GM18498 (cell line): ENCODE results near the gene ARHGAP9.
"Not testable (repeated sequence)": the region's sequence is repeated elsewhere in the genome, so short reads cannot be mapped to it uniquely, and the experiment has no call there.

ENCODE experiments used
- ATAC-seq: cut with Tn5 transposase; IDR thresholded peaks from one replicate; pipeline ENCODE4 v1.9.1; 2021; ENCODE audit warnings: mild to moderate bottlenecking, moderate library complexity; ENCODE audit not compliant: unreplicated experiment

ARHGAP9 gene

DNA sequence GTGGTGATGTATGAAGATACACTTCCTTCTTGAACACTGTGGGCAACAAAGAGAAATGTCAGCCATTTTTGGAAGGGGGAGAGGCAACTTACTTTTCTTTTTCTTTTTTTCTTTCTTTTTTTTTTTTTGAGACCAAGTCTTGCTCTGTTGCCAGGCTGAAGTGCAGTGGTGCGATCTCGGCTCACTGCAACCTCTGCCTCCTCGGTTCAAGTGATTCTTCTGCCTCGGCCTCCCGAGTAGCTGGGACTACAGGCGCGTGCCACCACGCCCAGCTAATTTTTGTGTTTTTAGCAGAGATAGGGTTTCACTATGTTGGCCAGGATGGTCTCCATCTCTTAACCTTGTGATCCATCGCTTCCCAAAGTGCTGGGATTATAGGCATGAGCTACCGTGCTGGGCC is 38.1 kb upstream of the ARHGAP9 start:
- not testable (repeated sequence) for ATAC-seq

DNA sequence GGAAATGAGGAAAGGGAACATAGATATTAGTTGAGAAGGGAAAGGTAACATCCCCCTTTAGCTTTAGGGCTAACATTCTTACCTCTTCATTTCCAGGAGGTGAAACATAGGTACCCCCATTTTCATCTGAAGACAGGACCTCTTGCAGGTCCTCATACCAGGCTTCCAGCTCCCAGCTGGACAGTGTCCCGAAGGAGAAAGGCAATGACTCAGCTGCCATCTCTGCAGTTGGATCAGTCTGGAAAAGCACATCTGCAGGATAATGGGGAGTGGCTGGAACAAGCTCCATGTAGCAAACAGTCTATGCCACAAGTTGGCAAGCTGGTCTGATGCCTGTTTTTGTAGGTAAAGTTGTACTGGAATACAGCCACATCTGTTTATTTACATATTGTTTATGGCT is 37.5 kb upstream of the ARHGAP9 start:
- no peak for ATAC-seq

DNA sequence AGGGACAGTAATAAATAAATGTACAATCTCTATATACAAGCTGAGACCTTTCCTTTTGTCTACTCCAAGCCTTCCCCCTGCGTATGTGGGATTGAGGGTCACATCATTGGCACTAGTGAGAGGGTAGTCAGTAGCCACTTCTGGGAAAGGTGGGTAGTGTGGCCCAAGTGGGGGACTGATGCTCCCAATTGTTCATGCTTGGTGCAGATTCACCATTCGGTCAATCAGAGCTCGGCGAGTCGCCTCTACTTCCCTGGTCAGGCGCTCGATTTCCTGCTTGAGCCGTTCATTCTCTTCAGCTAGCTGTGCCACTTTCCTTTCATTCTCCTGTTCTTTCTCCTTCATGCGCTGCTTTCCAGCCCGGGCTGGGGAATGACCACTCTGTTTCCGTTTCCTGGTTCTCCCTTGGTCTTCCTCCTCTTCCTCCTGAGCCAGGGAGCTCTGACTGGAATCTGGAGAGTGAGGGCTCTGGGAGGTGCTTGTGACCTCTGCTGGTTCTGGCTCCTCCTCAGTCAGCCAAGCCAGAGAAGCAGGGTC is 37.0 kb upstream of the ARHGAP9 start:
- no peak for ATAC-seq

DNA sequence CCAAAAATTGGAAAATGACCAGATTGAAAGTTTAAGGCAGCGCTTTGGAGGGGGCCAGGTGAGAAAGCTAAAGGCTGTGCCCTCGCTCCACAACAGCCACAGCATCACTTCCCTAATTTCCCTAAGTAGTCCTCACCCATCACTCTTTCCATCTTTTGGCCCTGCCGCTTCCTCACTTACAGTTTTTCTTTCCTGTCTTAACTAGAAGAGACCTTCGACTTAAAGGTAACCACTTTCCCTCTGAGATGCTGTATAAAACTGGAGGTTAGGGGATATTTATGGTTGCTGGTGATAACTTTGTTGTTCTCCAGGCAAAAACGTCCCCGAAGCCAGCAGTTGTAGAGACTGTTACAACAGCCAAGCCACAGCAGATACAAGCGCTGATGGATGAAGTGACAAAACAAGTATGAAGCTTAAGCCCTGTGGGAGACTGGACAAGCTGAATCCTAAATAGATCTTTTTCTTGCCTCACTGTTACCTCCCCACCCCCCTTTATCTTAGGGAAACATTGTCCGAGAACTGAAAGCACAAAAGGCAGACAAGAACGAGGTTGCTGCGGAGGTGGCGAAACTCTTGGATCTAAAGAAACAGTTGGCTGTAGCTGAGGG is 36.4 kb upstream of the ARHGAP9 start:
- no peak for ATAC-seq

DNA sequence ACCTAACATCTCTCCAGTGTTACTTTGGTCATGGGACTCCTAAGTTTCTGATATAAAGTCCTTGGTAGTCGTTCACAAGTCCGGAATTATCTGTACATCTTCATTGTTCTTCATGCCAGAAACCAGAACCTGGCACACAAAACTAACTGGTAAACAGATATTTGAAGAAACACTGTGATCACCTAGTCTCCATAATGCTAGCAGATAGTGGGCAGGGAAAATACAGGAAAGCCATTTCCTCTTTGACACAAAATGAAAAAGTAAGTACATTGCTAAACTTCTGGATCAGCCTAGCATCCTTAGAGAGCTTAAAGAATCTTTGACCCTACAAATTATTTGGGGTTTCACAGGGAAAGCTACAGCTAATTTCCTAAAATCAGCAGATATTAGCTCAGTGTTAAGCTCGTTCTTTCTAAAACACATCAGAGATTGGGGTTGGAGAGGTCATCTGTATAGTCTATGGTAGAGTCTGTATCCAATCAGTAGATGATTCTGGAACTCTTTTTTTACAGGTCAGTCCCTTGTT is 35.8 kb upstream of the ARHGAP9 start:
- no peak for ATAC-seq

DNA sequence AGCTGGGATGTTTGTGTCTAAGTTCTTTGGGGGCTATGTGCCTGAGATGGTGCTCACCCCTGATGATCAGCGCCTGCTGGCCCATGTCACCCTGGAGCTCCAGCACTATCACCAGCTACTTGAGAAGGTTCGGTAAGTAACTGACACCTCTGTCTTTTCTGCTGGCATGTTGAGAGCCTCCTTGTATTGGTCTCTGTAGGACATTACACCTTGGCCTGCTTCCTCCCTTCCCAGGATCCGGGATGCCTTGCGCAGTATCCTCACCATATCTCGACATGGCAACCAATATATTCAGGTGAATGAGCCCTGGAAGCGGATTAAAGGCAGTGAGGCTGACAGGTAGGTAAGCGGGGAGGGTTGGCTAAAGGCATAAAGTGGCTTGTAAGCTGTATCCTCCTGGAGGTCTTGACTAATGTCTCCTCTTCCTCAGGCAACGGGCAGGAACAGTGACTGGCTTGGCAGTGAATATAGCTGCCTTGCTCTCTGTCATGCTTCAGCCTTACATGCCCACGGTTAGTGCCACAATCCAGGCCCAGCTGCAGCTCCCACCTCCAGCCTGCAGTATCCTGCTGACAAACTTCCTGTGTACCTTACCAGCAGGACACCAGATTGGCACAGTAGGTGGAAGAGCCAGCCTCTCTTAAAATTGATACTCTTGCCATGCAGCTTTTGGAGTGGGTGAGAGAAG is 35.2 kb upstream of the ARHGAP9 start:
- no peak for ATAC-seq

DNA sequence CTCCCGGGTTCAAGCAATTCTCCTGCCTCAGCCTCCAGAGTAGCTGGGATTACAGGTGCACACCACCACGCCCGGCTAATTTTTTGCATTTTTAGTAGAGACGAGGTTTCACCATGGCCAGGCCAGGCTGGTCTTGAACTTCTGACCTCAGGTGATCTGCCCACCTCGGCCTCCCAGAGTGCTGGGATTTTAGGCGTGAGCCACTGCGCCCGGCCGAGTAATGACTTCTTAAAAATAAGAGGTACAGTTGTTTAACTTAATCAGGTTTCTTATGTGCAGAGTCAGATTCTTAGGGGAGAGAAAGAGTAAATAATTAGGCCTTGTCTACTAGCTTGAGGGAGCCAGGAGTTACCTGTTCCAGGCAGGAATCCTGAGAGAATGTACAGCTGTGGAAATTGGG is 34.6 kb upstream of the ARHGAP9 start:
- not testable (repeated sequence) for ATAC-seq

DNA sequence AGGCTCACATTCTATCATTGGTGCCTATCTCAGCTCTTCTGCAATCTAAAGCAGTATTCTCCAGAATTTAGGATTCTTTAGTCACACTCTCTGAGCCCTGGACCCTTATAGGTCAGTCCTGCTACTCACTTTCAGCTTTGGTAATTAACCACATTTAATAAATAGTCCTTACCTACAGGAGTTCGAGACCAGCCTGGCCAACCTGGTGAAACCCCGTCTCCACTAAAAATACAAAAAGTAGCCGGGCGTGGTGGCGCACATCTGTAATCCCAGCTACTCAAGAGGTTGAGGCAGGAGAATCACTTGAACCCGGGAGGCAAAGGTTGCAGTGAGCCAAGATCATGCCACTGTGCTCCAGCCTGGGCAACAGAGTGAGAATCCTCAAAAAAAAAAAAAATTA is 34.0 kb upstream of the ARHGAP9 start:
- ATAC-seq: not testable (repeated sequence)

DNA sequence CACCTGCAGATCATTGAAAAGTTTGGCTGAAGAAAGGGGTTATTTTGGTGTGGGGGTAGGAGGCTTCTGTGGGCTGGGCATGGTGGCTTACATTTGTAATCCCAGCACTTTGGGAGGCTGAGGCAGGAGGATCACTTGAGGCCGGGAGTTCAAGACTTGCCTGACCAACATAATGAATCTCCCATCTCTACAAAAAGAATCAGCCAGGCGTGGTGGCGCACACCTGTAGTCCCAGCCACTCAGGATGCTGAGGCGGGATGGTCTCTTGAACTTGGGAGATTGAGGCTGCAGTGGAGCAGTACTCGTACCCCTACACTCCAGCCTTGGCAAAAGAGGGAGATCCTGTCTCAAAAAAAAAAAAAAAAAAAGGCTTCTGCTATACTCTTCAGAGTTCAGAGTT is 33.6 kb upstream of the ARHGAP9 start:
- no peak for ATAC-seq

DNA sequence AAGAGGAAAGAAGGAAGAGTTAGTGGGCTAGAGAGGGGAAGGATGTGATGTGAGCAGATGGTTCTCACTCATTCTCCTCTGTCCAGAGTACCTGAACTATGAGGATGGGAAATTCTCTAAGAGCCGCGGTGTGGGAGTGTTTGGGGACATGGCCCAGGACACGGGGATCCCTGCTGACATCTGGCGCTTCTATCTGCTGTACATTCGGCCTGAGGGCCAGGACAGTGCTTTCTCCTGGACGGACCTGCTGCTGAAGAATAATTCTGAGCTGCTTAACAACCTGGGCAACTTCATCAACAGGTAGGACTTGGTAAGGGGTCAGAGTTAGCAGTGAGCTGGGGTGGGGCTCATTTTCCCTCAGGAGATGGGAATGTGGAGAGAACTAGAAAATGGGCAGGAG is 33.0 kb upstream of the ARHGAP9 start:
- ATAC-seq: no peak

DNA sequence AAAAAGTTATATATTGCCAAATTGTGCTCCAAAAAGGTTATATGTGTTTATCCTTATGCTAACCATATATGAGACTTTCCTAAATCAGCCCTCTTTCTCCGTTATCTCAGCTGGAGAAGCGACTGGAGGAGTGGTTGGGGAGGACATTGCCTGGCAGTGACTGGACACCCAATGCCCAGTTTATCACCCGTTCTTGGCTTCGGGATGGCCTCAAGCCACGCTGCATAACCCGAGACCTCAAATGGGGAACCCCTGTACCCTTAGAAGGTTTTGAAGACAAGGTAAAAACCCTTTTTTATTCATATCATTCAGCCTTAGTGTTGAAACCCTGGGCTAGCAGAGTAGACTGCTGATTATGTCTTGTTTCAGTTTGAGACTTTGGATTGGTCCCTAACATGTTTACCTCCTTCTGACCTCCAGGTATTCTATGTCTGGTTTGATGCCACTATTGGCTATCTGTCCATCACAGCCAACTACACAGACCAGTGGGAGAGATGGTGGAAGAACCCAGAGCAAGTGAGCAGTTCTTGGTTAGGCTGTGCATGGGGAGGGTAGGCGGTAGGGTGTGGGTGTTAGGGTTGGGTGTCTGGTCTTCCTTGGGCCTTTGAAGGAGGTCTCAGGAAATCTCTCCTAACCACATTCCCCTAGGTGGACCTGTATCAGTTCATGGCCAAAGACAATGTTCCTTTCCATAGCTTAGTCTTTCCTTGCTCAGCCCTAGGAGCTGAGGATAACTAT is 32.1 kb upstream of the ARHGAP9 start:
- no peak for ATAC-seq

DNA sequence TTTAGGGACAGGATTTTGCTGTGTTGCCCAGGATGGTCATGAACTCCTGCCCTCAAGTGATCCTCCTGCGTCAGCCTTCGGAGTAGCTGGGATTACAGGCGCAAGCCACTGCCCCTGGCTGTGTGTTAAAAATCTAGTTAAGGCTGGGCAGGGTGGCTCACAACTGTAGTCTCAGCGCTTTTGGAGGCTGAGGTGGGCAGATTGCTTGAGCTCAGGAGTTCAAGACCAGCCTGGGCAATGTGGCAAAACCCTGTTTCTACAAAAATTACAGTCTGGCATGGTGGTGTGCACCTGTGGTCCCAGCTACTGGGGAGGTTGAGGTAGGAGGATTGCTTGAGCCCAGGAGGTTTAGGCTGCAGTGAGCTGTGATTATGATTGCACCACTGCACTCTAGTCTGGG is 31.5 kb upstream of the ARHGAP9 start:
- ATAC-seq: no peak

DNA sequence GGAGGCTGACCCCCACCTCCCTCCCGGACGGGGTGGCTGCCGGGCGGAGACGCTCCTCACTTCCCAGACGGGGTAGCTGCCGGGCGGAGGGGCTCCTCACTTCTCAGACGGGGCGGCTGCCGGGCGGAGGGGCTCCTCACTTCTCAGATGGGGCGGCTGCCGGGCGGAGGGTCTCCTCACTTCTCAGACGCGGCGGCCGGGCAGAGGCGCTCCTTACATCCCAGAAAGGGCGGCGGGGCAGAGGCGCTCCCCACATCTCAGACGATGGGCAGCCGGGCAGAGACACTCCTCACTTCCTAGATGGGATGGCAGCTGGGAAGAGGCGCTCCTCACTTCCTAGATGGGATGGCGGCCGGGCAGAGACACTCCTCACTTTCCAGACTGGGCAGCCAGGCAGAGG is 28.1 kb upstream of the ARHGAP9 start:
- ATAC-seq: not testable (repeated sequence)

DNA sequence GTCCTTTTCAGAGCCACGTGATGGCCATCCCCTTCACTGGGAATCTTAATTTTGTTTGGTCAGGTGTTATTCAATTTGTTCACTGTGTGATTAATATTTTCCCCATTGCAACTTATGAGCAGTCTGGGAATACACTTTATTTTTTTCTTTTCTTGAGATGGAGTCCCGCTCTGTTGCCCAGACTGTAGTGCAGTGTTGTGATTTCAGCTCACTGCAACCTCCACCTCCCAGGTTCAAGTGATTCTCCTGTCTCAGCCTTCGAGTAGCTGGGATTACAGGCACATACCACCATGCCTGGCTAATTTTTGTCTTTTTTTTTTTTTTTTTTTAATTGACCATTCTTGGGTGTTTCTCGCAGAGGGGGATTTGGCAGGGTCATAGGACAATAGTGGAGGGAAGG is 26.9 kb upstream of the ARHGAP9 start:
- ATAC-seq: not testable (repeated sequence)

DNA sequence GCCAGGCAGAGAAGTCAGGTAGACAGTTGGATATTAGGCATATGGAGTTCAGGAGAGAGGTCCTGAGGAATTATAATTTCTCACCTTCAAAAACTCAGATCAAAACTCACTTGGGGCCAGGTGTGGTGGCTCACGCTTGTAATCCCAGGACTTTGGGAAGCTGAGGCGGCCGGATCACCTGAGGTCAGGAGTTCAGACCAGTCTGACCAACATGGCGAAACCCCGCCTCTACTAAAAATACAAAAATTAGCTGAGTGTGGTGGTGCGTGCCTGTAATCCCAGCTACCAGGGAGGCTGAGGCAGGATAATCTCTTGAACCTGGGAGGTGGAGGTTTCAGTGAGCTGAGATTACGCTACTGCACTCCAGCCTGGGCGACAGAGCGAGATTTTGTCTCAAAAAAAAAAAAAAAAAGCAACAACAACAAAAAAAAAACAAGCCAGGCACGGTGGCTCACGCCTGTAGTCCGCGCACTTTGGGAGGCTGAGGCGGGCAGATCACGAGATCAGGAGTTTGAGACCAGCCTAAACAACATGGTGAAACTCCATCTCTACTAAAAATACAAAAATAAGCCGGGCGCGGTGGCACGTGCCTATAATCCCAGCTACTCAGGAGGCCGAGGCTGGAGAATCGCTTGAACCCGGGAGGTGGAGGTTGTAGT is 22.8 kb upstream of the ARHGAP9 start:
- not testable (repeated sequence) for ATAC-seq

DNA sequence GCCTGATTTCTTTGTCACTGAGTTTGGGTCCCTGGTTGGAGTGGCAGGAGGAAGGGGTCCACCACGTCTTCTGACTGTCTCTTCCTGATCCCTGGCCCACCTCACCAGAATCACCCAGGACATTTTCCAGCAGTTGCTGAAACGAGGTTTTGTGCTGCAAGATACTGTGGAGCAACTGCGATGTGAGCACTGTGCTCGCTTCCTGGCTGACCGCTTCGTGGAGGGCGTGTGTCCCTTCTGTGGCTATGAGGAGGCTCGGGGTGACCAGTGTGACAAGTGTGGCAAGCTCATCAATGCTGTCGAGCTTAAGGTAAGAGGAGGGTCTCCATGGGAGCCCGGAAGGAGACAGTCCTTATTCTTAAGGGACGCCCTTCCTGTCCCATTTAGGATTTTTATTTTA is 20.5 kb upstream of the ARHGAP9 start:
- ATAC-seq: no peak

DNA sequence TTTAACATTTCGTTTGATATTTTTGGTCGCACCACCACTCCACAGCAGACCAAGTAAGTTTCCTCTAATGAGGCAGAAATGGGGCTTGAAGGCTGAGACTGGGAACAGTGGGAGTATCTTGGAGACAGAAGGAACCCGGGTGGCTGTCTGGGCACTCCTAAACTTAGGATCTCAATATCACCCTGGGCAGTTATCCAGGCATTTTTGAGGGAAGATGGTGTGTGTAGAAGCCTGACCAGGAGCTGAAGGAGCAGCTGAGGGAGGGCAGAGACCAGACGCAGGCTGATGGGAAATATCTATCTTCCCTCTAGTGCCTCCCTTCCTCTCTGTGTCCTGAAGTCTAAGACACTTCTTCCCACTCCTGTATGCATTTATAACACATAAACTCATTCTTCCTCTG is 18.9 kb upstream of the ARHGAP9 start:
- no peak for ATAC-seq

DNA sequence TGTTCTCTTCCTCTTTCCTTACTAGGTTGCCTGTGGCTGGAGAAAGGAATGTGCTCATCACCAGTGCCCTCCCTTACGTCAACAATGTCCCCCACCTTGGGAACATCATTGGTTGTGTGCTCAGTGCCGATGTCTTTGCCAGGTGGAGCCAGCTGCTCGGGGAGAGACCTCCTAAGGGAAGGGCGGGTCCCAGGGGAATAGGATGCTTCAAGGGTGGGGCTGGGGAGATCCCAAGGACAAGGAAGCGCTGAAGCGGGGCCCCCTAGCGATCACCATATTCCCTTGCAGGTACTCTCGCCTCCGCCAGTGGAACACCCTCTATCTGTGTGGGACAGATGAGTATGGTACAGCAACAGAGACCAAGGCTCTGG is 18.5 kb upstream of the ARHGAP9 start:
- ATAC-seq: no peak

DNA sequence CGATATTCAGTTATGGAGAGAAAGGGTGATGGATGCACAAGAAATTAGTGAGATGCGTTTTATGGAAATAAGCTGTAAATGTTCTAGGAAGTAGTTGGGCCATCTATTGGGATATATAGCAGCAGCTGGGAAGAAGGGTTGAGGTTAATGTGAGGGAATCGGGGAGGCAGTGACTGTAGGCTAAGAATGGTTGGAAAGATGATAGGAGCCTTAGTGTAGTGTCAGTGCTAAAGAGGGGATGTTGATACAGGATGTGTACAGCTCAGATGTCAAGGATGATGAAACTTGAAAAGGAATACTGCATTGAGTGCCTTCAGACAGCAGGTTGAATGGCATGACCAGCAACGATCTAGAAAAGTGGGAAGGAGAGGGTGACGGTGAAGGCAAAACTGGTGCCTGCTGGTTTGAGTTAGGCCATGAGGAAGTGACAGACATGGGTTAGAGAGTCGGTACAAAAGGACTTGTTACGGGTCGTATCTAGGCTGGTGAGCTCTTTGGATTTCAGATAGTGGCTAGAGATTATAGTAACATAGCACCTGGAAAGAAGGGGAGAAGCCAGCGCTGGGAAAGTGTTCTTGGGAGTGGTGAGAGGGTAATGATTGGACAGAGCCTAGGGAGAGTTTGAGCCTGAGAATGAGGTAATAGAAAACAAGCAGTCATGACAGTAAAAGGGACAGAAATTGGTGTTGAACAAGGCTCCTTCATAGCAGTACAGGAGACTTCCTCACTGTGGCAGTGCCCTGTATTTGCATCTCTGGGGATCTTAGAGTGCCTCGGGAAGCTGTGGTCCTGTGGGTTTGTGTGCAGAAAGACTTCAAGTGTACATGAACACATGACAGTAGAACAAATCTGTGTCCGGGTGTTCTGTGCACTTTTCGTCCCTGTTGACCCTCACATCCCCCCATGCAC is 17.8 kb upstream of the ARHGAP9 start:
- ATAC-seq: no peak

DNA sequence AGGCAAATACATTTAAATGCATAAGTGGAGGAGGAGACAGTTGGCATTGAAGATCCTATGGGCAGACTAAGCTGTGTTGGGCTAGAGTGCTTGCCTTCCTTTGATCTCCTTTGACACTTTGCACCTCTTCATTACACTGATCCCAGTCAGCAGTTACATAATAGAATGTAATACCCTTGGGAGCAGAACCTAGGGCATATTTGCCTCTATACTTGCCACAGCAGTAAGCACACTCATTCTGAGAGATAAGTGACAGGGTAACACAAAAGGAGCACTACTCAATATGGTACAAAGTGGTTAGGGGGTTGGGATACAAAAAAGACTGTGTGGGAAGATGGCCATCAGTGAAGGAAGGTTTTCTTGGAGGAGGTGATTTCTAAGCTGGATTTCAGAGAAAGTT is 17.2 kb upstream of the ARHGAP9 start:
- ATAC-seq: no peak
